ENCODE measurements around the gene CDPF1.
"Not testable (repeated sequence)": the region's sequence is repeated elsewhere in the genome, so short reads cannot be mapped to it uniquely, and the experiment has no call there.

Gene CDPF1

GRCh38 chr22:46209262-46209661 lies 40.8 kb downstream of the CDPF1 start:
- DNase-seq (ENCODE audit: low read depth), result no peak
- TF ChIP-seq CTCF (IDR thresholded peaks at IDR 0.05; ENCODE audit: low read depth, low read length, missing control alignments), result no peak

GRCh38 chr22:46203601-46203980 lies 46.5 kb downstream of the CDPF1 start:
- no peak for DNase-seq (ENCODE audit: low read depth)
- TF ChIP-seq CTCF (IDR thresholded peaks at IDR 0.05; ENCODE audit: low read depth, low read length, missing control alignments), result no peak
- H3K4me3 ChIP-seq (ENCODE audit: low read depth, low read length), result no peak overlapping the region

More at GRCh38 chr22:46209262-46209661, 40.8 kb downstream of the CDPF1 start:
- H3K4me3 ChIP-seq (ENCODE audit: low read depth, low read length), result no peak overlapping the region

GRCh38 chr22:46202897-46203600 lies 47.0 kb downstream of the CDPF1 start:
- TF ChIP-seq CTCF (IDR thresholded peaks at IDR 0.05; ENCODE audit: low read depth, low read length, missing control alignments), result no peak
- no peak for DNase-seq (ENCODE audit: low read depth)
- H3K4me3 ChIP-seq (ENCODE audit: low read depth, low read length), result no peak overlapping the region

GRCh38 chr22:46201059-46201757 lies 48.9 kb downstream of the CDPF1 start:
- no peak overlapping the region for H3K4me3 ChIP-seq (ENCODE audit: low read depth, low read length)
- TF ChIP-seq CTCF (IDR thresholded peaks at IDR 0.05; ENCODE audit: low read depth, low read length, missing control alignments), result no peak
- DNase-seq (ENCODE audit: low read depth), result no peak

- H3K4me3 ChIP-seq (ENCODE audit: low read depth, low read length); DNase-seq (ENCODE audit: low read depth): not testable (repeated sequence)
Measured at GRCh38 chr22:46198806-46199205, 51.3 kb downstream of the CDPF1 start.

- no peak overlapping the region for H3K4me3 ChIP-seq (ENCODE audit: low read depth, low read length)
- no peak for TF ChIP-seq CTCF (IDR thresholded peaks at IDR 0.05; ENCODE audit: low read depth, low read length, missing control alignments)
- no peak for DNase-seq (ENCODE audit: low read depth)
Measured at GRCh38 chr22:46198274-46198673, 51.8 kb downstream of the CDPF1 start.

GRCh38 chr22:46196278-46196677 lies 53.8 kb downstream of the CDPF1 start:
- DNase-seq (ENCODE audit: low read depth), result no peak
- no peak overlapping the region for H3K4me3 ChIP-seq (ENCODE audit: low read depth, low read length)

More at GRCh38 chr22:46196278-46196677, 53.8 kb downstream of the CDPF1 start:
- no peak for TF ChIP-seq CTCF (IDR thresholded peaks at IDR 0.05; ENCODE audit: low read depth, low read length, missing control alignments)
